Right lobe of liver (tissue), 6 donors: ENCODE measurements around the gene ATXN1. TPM values are rescaled to one million over a fixed set of nuclear protein-coding genes. Genes with fewer than 3 reads are reported as not detected.

Source experiments
- ATAC-seq, 4 donors: fragments of 200-7000 bp; cut with Tn5 transposase; one replicate each; pipeline ENCODE4 v1.9.1; 2020; ENCODE audit warnings: mild to moderate bottlenecking in 4 of 4, moderate library complexity in 4 of 4
- DNase-seq, 3 donors: peaks; one replicate each; pipeline ENCODE4 v3.0.0-alpha.2; 2020
- H3K27ac ChIP-seq, 3 donors: fragments of 200-600 bp; one replicate each; pipeline ENCODE4 v1.8.0; 2022
- H3K27me3 ChIP-seq, 2 donors: fragments of 200-600 bp; one replicate each; pipeline ENCODE4 v1.8.0; 2022
- H3K36me3 ChIP-seq, 4 donors: fragments of 200-600 bp; sonication (generic) in 1 of 4; one replicate each; pipeline versions ENCODE4 v1.5.1 to v1.8.0; 2017 to 2022; ENCODE audit warnings: control low read depth in 1 of 4
- H3K4me1 ChIP-seq, 4 donors: fragments of 200-600 bp; sonication (generic) in 1 of 4; one replicate each; pipeline versions ENCODE4 v1.5.1 to v1.8.0; 2017 to 2022; ENCODE audit warnings: control low read depth in 1 of 4
- H3K4me3 ChIP-seq, 3 donors: fragments of 200-600 bp; one replicate each; pipeline ENCODE4 v1.8.0; 2022
- H3K9me3 ChIP-seq, 4 donors: fragments of 200-600 bp; sonication (generic) in 1 of 4; one replicate each; pipeline versions ENCODE4 v1.5.1 to v1.8.0; 2017 to 2022; ENCODE audit warnings: control low read depth in 1 of 4
- POLR2A ChIP-seq: fragments of 450-650 bp; IDR thresholded peaks from one replicate; pipeline ENCODE4 v1.6.1; 2017; ENCODE audit warnings: antibody characterized with exemption, mild to moderate bottlenecking
- WGBS: methylation state at CpG from one replicate; pipeline ENCODE4 v1.1.6; 2018; ENCODE audit warnings: low coverage, low lambda C conversion rate; ENCODE audit not compliant: insufficient coverage; ENCODE audit errors: missing lambda C conversion rate; 5-methylcytosine and 5-hydroxymethylcytosine counted together
- intact Hi-C, 2 donors: fragments of 100-400 bp; cut with DNase I; formaldehyde crosslinking; loops; one replicate each; pipeline versions ENCODE4 v1.11.2 to v1.14.1; 2022
- total RNA-seq, 6 experiments: library from RNA; depleted of rRNA in 2 of 6; stranded (reverse); fragments of >200 nt in 2 of 6; fragmentation: NEBNext Ultra II Directional in 3 of 6; extraction: Animal tissue kit (Norgen Biotek cat#: 25700) in 3 of 6; gene quantifications; one replicate each; pipeline versions ENCODE4 v1.1.0 to v1.2.4, GENCODE V29; 2016 to 2023
- TF ChIP-seq, protein P1 (sequence below), 4 donors: fragments of 200-600 bp in 3 of 4; fragments of 450-650 bp in 1 of 4; IDR thresholded peaks; one replicate each; pipeline versions ENCODE4 v1.5.1 to v1.8.0; 2016 to 2022; ENCODE audit warnings: antibody characterized with exemption in 4 of 4, mild to moderate bottlenecking in 2 of 4
- donor health status: DM: no; HTN: yes; CAD: no.
- donor health status: DM: no; HTN: no; CAD: no.
- donor health status: DM: no; HTN: no; CAD: no.
- donor health status: DM: no; HTN: yes; CAD: no.
- donor health status: DM: no; HTN: yes; CAD: no.

Gene ATXN1
- total RNA-seq, 6 experiments from 2014 or later = 23.2 to 28.7 (median 25.0) TPM

DNA sequence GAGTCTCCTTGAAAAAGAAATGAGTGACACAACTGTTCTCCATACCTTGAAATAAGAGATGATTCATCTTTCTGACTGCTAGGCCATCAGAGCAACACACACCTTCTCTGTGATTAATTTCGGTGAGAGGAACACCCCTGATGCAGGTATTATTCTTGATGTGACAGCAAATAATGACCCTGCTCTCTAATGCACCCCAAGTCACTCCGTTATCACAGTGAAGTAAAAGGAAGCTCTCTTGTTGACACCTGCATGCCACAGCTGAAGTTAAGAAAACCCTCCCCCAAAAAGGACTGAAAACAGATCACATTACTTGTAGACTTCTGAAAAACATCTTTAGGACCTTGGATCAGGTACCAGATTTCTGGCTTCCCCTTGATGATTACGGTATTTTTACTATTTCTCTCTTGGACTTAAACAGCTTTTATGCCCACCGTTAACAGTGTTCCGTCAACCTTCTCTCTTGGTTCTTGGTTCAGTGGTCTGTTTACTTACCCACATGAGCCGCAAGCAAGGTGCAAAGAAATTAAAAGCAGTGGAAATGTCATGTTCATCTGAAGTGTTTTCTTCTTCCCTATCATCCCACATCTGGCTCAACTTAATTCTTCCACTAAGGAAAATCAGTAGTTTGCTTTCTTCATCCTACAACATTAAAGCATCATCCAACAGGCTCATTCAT lies 273.1 kb downstream of the ATXN1 start:
- TF ChIP-seq, protein P1, sequence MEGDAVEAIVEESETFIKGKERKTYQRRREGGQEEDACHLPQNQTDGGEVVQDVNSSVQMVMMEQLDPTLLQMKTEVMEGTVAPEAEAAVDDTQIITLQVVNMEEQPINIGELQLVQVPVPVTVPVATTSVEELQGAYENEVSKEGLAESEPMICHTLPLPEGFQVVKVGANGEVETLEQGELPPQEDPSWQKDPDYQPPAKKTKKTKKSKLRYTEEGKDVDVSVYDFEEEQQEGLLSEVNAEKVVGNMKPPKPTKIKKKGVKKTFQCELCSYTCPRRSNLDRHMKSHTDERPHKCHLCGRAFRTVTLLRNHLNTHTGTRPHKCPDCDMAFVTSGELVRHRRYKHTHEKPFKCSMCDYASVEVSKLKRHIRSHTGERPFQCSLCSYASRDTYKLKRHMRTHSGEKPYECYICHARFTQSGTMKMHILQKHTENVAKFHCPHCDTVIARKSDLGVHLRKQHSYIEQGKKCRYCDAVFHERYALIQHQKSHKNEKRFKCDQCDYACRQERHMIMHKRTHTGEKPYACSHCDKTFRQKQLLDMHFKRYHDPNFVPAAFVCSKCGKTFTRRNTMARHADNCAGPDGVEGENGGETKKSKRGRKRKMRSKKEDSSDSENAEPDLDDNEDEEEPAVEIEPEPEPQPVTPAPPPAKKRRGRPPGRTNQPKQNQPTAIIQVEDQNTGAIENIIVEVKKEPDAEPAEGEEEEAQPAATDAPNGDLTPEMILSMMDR (IDR thresholded peaks at IDR 0.05) = no peak
- no peak for TF ChIP-seq POLR2A
- intact Hi-C loops = no loop called here
- H3K36me3 ChIP-seq = no peaks in the 10 kb centered on the region
- no peak overlapping the region for H3K27ac ChIP-seq
- DNase-seq (no peak), ATAC-seq (no peak)
- H3K27me3 ChIP-seq = no peaks in the 10 kb centered on the region
- no peak overlapping the region for H3K4me3 ChIP-seq
- H3K9me3 ChIP-seq = no peaks in the 10 kb centered on the region
- WGBS = 80% methylated on average over 6 of the region's 6 CpGs
- no peaks in the 10 kb centered on the region for H3K4me1 ChIP-seq

DNA sequence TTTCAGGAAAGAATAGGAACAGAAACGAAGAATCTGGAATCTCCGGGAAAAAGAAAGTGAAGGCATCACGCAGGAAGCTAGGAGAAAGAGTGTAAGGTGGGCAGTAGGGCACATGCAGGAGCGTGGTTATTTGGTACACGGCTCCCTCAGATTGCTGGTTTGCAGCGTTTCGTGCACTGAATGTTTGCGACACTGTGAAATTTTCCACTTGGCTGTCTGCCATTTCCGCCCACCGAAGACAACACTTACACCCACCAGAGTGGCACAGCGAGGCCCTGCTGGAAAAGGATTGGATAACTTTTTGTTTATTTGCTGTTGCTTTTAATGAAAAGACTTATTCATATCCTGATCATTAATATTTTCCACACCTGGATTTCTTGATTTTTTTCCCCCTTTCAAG lies 274.6 kb downstream of the ATXN1 start:
- intact Hi-C loops = no loop called here
- H3K4me3 ChIP-seq = no peak overlapping the region
- H3K9me3 ChIP-seq = no peaks in the 10 kb centered on the region
- DNase-seq (no peak), ATAC-seq (no peak)
- H3K4me1 ChIP-seq = no peaks in the 10 kb centered on the region
- no peak overlapping the region for H3K27ac ChIP-seq
- 82% methylated on average over 9 of the region's 11 CpGs for WGBS
- H3K36me3 ChIP-seq = no peaks in the 10 kb centered on the region
- no peaks in the 10 kb centered on the region for H3K27me3 ChIP-seq
- TF ChIP-seq, protein P1 (IDR thresholded peaks at IDR 0.05) = no peak
- TF ChIP-seq POLR2A = no peak

DNA sequence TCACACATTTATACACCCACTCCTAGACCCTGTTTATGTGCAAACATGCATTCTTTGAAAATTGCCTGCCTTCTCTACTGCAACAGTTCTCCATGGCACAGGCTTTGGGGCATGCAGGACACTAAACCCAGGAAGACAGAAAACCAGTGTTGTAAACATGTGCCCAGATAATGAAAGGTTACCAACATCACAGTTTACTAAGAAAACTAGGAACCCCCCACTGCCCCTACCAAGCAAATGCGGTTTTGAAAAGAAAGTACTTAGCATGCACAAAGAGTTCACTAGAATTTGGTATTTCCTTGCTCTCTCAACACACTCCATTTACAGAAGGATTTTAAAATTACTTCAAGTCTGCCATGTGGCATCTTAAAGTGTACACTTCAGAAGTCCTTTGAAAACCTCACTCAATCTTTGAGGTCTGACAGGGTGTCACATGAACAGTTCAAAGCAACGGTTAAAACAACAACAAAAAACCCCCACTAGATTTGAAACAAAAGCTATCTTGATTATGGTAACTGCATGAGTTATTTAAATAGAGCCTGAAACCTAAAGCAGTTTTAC lies 277.9 kb downstream of the ATXN1 start:
- no peak overlapping the region for H3K27ac ChIP-seq
- no peaks in the 10 kb centered on the region for H3K36me3 ChIP-seq
- TF ChIP-seq POLR2A = no peak
- TF ChIP-seq, protein P1 (IDR thresholded peaks at IDR 0.05) = no peak
- ATAC-seq = no peak
- no peaks in the 10 kb centered on the region for H3K4me1 ChIP-seq
- H3K9me3 ChIP-seq = no peaks in the 10 kb centered on the region
- no peaks in the 10 kb centered on the region for H3K27me3 ChIP-seq
- DNase-seq = no peak
- no peak overlapping the region for H3K4me3 ChIP-seq
- intact Hi-C loops = no loop called here
- 80% methylated on average over 2 of the region's 2 CpGs for WGBS

DNA sequence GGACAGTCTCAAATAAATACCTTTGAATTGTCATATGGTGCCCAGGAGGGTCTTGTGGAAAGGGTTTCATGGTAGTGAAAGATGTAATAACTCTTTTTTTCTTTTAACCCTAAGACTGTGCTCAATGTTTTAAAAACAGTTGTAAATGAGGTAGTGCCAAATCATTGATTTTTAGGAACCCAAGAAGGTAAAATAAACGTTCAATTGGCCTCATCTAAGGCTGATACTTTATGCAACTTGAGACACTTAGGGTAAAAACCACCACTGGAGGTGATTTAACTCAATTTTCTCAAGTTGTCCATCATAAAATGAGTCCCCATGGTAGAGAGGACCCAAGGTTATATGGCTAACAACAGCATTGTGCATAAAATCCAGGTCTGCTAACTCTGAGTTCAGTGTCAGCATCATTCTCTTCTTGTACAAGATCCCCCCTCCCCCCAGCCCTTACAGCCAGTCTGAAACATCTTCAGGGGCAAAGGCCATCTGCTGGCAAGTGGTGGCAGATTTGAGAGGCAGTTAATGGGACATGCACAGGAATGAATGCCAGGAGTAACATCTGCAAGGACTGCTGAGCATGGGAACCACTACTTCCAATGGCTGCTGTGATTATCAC lies 278.5 kb downstream of the ATXN1 start:
- no peak overlapping the region for H3K27ac ChIP-seq
- no peaks in the 10 kb centered on the region for H3K4me1 ChIP-seq
- H3K9me3 ChIP-seq = no peaks in the 10 kb centered on the region
- intact Hi-C loops = no loop called here
- H3K27me3 ChIP-seq = no peaks in the 10 kb centered on the region
- H3K36me3 ChIP-seq = no peaks in the 10 kb centered on the region
- no peak for ATAC-seq
- 67% methylated on average over 1 of the region's 1 CpG for WGBS
- no peak for DNase-seq
- TF ChIP-seq, protein P1 (IDR thresholded peaks at IDR 0.05) = no peak
- TF ChIP-seq POLR2A = no peak
- H3K4me3 ChIP-seq = no peak overlapping the region
